Activated CD4-positive, alpha-beta T cell treated with anti-CD3 and anti-CD28 coated beads, Interleukin-2, amount 50 U/mL, for 24 hours (primary cell): ENCODE data around the gene MPPED1.

Source experiments
- DNase-seq, 2 donors: peaks; one replicate each; pipeline ENCODE4 v3.0.0-alpha.2; 2020; ENCODE audit warnings: low read depth in 1 of 2, low spot score in 1 of 2

Gene MPPED1

DNA sequence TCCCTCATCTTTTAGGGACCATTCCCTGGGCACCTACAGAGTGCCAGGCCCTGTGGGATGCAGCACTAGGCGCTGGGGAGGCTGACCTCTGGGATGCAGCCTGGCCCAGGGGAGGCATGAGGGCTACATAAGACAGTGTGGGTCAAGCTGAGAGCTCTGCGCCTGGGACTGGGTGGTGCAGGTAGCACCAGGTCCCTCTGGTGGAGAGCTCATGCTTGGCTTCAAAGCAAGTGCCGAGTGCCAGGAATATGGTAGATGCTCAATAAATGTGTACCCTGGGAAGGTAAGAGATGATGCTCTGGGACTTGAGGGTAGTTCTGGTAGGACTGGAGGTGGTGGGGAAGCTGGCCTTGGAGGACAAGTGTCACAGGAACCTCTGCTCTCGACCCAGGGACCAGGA lies 2.0 kb upstream of the MPPED1 start:
- DNase-seq: no peak

GRCh38 chr22:43411040-43411868 lies 560 bp upstream of the MPPED1 start:
- DNase-seq: no peak

GRCh38 chr22:43412808-43413795 lies 1.3 kb downstream of the MPPED1 start:
- no peak for DNase-seq

DNA sequence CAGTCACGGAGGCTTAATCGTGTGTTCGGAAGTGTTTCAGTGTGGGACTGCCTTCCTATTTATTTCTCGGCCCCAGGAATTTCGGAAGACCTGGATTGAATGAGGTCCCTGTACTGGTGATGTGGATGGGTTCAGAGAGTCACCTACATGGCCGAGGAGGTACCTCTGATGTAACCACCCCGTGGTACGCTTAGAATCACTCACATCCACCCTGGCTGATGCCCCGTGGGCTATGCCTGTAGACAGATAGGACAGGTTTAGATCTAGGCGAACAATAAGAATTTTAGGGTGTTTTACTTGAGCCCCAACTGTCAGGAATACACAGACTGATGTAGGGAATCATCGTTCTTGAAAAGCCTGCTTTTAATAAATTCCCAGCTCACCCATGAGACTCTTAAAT lies 2.0 kb downstream of the MPPED1 start:
- DNase-seq: no peak

GRCh38 chr22:43415681-43416080 lies 3.9 kb downstream of the MPPED1 start:
- no peak for DNase-seq

DNA sequence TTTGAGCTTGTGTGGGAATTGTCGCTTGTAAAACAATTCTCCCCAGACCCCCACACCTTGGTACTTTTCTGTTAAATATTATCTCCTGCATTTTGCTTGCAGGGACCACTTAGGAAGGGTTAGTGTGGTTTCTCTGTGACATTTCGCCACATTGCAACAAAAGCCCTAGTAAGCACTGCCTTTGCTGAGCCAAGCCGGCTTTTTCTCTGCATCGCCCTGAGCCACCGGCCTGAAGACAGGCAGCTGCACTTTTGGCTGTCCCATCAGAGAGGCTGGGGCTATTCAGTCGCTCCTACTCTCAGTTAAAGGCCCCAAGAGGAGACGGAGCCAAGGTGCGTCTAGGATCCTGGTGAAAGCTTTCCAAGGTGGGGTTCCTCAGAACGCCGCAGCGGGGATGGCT lies 5.7 kb downstream of the MPPED1 start:
- no peak for DNase-seq

DNA sequence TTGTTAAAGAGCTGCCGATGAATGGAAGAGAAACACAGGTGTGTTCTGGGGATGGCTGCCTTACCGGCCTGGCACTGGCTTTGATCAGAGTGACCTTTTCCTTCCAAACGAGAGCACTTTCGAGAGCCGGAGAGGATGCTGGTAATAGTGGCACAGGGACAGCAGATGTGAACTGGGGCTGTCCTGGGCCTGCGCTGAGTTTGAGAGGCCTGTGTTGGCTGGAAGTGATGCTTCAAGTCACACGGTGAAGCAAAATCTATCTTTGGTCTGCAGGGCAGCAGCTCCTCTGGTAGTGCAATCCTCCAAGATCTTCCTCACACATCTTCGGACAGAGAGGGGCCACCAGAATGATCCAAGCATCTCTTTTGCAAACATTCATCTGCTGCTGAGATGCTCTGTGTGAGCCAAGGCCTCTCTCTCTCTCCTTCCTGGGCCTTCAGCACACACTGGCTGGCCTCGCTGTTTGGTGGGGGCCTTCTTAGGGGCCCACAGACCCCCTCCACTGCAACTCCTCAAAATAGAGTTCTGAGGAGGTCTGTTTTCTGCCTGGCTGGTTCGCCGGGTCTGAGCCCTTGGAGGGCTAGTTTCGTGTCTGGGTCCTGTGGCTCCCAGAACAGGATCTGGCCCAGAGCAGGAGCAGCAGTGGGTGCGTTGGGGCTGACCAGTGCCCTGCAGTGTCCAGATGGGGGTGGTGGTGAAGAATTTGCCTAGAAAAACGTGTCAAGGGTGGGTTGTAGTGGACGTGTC lies 6.4 kb downstream of the MPPED1 start:
- no peak for DNase-seq

GRCh38 chr22:43419371-43420080 lies 7.7 kb downstream of the MPPED1 start:
- DNase-seq: no peak

GRCh38 chr22:43421046-43421665 lies 9.3 kb downstream of the MPPED1 start:
- no peak for DNase-seq

DNA sequence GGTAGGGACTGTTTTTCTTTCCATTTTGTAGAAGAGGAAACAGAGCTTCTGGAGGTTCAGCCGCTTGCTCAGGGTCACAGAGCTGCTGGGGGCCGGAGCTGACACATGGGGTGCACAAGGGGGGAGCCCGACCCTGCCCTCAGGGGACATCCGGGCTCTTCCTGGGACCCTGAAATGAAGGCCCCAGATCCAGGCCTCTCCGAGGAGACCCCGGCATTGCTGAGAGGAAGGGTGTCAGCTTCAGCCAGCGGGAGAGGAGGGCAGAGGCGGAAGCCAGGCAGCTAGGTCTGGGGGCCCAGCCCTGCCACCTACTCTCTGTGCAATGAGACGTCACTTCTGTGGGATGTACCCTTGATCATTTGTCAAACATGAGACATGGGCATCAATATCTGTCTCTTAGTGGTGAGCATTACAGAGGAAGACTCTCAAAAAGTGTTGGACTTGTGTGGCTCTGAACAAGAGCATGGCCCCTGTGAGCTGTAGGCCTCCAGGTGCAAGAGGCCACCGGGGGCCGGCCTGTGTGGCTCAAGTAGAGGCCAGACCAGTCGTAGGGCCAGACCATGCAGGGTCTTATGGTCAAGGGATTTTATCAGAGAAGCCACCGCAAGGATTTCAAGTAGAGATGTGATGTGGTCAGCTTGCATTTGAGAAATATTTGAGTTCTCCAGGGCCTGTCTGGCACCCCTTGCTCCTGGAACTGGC lies 10.3 kb downstream of the MPPED1 start:
- DNase-seq: no peak

DNA sequence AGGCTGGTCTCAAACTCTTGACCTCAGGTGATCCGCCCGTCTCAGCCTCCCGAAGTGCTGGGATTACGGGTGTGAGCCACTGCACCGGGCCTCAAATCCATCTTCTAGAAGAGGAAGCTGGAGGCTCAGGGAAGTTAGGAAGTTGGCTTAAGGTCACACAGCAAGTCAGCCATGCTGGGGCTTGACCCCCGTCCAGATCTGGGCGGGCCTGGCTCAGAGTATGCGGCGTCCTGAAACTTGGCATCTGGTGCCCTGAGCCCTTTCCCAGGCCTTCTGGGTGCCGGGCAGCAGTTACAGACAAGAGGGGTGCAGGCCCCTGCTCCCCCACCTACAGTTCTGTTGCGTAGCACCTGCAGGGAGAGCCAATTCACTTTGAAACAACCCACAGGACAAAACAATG lies 11.2 kb downstream of the MPPED1 start:
- DNase-seq: no peak

DNA sequence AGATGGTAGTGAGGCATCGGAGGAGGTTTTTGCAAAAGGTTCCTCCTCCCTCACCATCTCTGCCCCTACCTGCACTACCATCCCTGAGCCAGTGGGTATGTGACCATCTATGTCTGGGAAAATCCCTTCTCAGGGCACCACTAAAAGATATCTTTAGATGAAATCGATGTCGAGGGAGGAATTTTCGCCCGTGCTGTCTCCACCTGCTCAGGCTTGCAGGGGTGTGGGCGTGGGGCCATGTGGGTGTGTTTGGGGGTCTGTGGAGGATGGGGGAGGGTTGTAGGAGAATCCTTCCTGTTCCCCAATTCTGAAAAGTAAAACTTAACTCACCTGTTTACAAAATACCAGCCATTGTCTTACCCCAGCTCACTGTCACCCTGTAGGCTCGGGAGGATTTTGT lies 12.4 kb downstream of the MPPED1 start:
- DNase-seq: no peak

DNA sequence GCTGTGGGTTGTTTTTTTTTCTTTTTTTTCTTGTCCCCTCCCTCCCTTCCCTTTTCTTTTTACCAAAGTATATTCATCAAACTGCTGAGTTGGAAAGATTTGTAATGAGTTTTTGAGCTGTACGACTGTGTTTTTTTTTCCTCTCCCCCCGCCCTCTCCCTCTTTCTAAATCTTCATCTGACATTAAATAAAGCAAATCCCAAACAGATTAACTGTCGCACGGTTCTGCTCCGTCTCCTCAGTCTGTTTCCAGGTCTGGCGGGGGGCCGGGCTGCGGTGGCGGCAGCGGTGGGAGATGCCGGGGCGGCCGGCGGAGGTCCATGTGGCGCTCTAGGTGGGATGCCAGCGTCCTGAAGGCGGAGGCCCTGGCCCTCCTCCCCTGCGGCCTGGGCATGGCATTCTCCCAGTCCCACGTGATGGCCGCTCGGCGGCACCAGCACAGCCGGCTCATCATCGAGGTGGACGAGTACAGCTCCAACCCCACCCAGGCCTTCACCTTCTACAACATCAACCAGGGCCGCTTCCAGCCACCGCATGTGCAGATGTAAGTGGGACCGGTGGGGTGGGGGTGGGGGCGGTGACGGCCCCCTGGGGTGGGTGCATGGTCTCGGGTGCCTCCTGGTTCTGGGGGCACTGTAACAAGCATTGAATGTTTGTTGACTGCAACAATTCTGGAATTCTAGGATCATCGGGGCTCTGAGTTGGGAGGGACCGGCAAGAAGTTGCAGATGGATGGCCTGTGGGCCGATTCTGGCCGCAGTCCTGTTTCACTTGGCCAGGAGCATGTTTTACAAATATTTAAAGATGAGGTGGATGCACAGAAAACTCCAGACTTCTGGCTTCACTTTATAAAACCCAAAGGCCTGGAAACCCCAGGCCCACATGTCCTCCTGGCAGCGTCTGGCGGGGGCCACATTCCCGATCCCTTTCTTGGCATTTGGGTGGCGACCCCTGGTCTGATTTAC lies 13.1 kb downstream of the MPPED1 start:
- no peak for DNase-seq

DNA sequence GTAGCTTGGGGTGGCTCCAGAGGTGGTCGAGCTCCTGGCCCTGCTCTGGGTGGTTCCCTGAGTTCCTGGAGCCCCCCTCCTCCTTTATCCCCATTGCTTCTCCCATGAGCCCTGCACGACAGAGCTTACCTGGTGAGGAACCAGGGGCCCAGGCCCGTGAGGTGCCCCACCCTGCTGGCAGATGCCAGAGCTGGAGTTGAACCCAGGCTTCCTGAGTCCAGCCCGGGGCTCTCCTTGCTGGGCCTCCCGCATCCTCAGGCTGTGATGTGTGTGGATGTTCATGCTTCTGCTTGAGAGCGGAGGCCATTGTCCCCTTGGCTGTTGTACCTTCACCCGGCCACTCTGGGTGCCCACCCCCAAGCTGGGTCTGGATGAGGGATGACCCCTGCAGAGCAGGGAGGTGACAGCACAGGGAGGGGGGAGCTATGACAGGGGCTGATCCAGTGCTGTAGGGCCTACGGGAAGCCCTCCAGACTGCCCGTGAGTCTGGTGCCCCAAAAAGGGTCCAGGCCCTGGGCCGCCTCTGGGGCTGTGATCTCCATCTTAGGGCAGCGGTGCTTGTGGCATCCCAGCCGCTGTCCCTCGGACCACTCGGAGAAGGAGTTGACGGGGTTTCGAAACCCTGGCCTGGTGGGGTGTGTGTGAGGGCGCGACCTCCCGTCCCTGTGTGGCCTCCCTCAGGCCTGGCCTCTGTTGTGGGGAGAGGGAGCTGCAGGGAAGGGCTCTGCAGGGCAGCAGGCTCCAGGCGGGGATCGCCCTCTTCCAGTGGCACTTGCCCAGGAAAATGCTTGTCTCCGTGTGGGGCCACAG lies 14.4 kb downstream of the MPPED1 start:
- DNase-seq: no peak

DNA sequence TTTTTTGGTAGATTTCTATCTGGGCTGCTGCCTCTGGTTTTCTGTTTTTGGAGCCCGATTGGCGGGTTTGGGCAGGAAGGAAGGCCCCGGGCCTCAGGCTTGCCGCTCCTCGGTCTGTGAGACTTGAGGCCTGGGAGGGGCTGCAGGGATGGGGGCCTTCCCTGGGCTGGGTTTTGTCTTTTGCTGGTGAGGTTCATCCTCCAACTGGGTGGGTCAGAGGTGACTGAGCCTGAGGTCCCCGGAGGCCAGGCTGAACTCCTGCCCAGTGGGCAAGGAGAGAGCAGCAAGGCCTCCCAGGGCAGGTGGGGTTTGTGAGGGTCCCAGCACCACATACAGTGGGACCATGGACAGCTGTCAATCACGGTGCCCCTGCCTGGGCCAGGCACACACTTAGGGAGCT lies 15.0 kb downstream of the MPPED1 start:
- DNase-seq: no peak

GRCh38 chr22:43427296-43428004 lies 15.6 kb downstream of the MPPED1 start:
- no peak for DNase-seq

DNA sequence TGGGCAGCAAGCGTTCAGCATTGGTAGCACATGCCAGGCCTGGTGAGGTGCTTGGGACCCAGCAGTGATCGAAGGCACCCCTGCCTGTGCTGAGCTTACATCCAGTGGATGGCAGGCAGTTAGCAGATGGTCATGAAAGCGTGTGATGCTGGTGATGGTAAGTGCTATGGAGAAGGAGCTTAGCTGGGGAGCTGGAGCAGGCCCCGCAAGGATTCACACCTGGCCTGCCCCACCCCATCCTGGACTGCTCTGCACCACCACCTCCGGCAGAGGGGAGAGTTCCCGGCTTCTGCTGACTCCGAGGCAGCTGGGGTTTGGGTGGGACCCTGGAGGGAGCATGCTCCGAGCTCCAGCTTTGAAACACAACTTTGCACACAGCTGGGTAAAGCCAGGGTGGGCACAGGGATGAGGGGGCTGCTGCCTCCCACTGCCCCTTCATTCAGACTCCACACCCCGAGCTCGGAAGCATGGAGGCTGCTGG lies 16.2 kb downstream of the MPPED1 start:
- no peak for DNase-seq
